Left cardiac atrium (tissue), 4 donors: ENCODE data around the gene ADH7. TPM values are rescaled to one million over a fixed set of nuclear protein-coding genes. Genes with fewer than 3 reads are reported as not detected.
A peak's percentile ranks its signal among the peaks of the same experiment; 100 is the strongest.

Source experiments
- ATAC-seq, 2 donors: fragments of 200-7000 bp; cut with Tn5 transposase; one replicate each; pipeline ENCODE4 v1.9.1; 2020; ENCODE audit warnings: mild to moderate bottlenecking in 2 of 2, moderate library complexity in 2 of 2
- DNase-seq: peaks from one replicate; pipeline ENCODE4 v3.0.0-alpha.2; 2020
- intact Hi-C, 2 donors: fragments of 100-400 bp; cut with DNase I; formaldehyde crosslinking; loops; one replicate each; pipeline versions ENCODE4 v1.14.1 to v1.15.1; 2022 to 2023
- long read RNA-seq: library from polyadenylated mRNA; unstranded; transcript quantifications from one replicate; pipeline ENCODE4 v2.0.0, GENCODE V29; 2021
- total RNA-seq, 2 donors: library from RNA; stranded (reverse); fragmentation: NEBNext Ultra II Directional; extraction: Animal tissue kit (Norgen Biotek cat#: 25700); gene quantifications; one replicate each; pipeline ENCODE4 v1.2.1, GENCODE V29; 2021
- donor health status: DM: no; HTN: yes; CAD: no.
- donor health status: DM: no; HTN: yes; CAD: no; lungs with severe emphysema.
- donor health status: DM: yes; HTN: yes; CAD: no.
- donor health status: Dilated cardiomyopathy.

Gene ADH7
- not detected for total RNA-seq
- long read RNA-seq: 0 reads

DNA sequence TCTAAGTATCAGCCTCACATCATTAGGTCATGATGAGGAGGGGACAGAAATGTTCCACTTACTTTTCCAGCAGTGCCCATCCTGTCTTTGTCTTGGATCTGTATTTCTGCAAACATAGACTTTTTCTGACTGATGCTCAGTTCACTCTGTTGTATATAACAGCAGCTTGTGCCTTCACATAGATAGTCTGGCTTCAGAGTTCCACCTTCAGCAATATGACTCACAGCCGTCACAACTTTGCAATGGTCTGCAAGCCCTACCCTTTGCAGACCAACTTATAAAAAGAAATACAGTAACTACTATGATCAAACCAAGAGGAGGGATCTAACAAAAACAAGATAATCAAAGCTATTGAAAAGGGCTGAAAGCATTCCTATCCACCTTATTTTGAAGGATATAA, at the start of gene ADH7:
ADH7 (minus strand) TSS at position 189 of the 400 bp plus-strand sequence; CDS start at position 80, 109 bp downstream.
- ATAC-seq (no peak), DNase-seq (no peak)
- intact Hi-C loops: no loop called here

DNA sequence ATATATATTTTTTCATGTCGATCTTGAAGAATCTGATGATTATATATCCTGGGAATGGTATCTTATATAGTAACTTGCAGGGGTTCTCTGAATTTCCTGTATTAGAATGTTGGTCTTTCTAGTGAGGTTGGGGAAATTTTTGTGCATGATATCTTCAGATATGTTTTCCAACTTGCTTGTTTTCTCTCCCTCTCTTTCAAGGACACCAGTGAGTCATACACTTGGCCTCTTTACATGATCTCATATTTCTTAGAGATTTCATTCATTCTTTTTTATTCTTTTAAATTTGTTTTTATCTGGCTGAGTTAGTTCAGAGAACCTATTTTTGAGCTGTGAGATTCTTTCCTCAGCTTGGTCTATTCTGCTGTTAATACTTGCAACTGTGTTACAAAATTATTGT, 48.5 kb upstream of the ADH7 start:
- intact Hi-C loops: no loop called here
- no peak for DNase-seq
- ATAC-seq: no peak

GRCh38 chr4:99473131-99473530, 38.0 kb upstream of the ADH7 start:
- ATAC-seq: no peak

DNA sequence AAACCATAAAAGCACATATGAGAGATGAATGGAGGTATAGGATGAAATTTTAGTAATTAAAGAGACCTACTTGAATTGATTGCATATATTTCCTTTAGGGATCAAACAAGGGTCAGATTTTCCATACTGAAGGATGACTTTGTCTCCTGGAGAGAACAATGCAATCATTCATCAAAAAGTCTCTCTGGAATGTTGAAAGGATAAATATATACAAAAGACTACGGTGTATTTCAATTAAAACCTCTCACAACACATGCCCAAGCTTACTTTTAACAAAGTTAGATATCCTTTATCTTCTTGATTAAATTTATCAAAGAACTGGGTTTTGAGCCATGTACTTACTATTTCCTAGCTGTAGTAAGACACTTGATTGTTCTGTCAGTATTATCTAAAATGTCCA, 36.8 kb upstream of the ADH7 start:
- DNase-seq (no peak), ATAC-seq (no peak)
- intact Hi-C loops: no loop called here

More at GRCh38 chr4:99473131-99473530, 38.0 kb upstream of the ADH7 start:
- intact Hi-C loops: no loop called here
- DNase-seq: no peak

GRCh38 chr4:99471349-99471748, 36.2 kb upstream of the ADH7 start:
- intact Hi-C loops: no loop called here
- DNase-seq: no peak

DNA sequence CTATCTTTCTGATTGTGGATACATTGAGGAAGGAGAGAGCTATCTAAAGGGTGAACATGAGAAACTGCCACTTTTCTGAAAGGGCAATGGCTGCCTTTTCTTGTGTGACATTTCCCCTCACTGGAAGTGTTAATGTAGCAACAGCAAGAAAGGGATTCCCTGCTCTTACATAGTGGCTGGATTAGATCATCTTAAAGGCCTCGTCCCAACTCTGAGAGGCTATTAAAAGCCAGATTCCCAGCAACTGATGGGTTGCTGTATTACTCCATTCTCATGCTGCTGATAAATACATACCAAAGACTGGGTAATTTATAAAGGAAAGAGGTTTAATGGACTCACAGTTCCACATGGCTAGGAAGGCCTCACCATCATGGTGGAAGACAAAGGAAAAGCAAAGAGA, 33.7 kb upstream of the ADH7 start:
- intact Hi-C loops: no loop called here
- DNase-seq (no peak), ATAC-seq (no peak)

More at GRCh38 chr4:99471349-99471748, 36.2 kb upstream of the ADH7 start:
- no peak for ATAC-seq

- no peak for DNase-seq
- intact Hi-C loops: no loop called here
- ATAC-seq: no peak
These were observed 32.7 kb upstream of the ADH7 start for GRCh38 chr4:99467887-99468286.

GRCh38 chr4:99463566-99463965, 28.4 kb upstream of the ADH7 start:
- intact Hi-C loops: no loop called here
- DNase-seq (no peak), ATAC-seq (no peak)

GRCh38 chr4:99462875-99463464, 27.8 kb upstream of the ADH7 start:
- peak; percentile 76 to 83 for ATAC-seq
- peak; percentile 29 for DNase-seq
- intact Hi-C loops: no loop called here

- no peak for ATAC-seq
- intact Hi-C loops: no loop called here
These were observed 26.7 kb upstream of the ADH7 start for GRCh38 chr4:99461623-99462401.

GRCh38 chr4:99459546-99460042, 24.5 kb upstream of the ADH7 start:
- no peak for ATAC-seq

More at GRCh38 chr4:99461623-99462401, 26.7 kb upstream of the ADH7 start:
- no peak for DNase-seq

DNA sequence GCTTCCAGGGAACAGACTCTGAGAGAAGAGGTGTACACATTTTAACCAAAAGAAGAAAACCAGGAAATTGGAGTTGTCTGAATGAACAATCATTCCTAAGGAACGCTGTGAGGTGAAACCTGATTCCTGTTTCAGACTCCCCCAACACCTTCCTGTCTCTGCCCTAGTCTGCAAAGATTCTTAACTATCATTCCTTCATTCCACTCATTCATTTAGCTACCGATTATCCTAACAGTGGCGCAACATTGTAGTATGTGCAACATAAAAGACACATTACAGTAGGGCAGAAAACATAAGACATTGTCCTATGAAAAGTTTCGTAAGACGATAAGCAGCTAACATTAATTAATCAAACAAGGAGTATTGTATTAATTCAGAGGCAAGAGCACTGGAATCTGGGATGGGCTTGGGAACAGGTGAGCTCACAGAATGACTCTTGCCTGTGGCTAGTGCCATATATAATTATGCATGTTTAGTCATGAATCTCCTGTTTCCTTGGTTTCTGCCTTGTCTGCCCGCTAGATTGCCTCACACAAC, 23.8 kb upstream of the ADH7 start:
- intact Hi-C loops: no loop called here
- DNase-seq (no peak), ATAC-seq (no peak)

More at GRCh38 chr4:99459546-99460042, 24.5 kb upstream of the ADH7 start:
- no peak for DNase-seq
- intact Hi-C loops: no loop called here

- ATAC-seq: no peak
- DNase-seq: no peak
- intact Hi-C loops: no loop called here
These were observed 22.5 kb upstream of the ADH7 start for GRCh38 chr4:99457676-99458075.

DNA sequence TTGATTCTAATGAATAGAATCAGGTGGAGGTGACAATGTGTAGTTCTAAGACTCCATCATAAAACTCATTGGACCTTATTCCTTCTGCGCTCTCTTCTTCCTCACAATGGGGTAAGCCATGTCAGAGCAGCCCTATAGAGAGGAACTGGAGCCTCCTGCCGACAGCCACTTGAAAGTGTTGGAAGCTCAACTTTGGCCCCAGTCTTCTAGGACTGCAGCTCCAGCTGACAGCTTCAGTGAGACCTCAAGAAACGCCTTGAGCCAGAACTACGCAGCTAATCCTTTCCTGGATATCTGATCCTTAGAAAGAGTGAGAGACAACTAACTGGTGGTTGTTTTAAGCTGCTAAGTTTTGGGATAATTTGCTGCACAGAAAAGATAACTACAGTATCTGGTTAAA, 22.1 kb upstream of the ADH7 start:
- ATAC-seq: no peak
- no peak for DNase-seq
- intact Hi-C loops: no loop called here

DNA sequence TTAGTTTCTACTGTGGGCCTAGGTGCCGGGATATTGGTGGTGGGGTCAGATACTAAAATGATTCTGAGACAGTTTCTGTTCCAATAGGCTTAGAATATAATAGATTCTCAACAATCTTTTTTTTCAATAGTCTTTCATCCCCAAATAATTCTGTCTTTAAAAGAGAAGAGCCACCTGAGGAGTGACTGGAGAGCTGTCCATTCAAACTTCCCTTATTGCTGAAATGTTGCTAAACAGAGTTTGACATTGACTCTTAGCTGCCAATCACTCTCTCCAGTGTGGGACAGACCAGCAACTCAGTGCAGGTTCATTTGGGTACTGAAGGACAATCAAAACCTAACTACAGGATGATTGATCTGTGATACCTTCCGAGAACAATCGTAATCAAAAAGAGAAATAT, 12.4 kb upstream of the ADH7 start:
- intact Hi-C loops: no loop called here
- DNase-seq (no peak), ATAC-seq (no peak)

DNA sequence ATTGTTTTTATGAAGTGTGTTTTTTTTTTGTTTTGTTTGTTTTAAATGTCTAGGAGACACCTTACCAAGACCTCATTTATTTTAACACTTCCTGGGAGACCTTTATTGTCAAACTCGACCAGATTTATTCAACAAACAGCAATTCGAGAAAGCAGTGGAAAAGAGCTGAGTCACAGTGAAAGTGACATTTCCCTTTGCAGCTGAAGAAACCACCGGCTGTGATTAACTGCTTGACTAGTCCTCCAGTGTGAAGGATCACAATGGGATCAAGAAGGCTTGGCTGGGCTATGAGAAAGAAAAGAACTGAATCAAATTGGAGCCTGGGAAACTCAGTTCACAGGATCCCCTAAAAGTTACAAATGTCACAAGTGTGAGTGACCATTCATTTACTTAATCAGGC, 11.9 kb upstream of the ADH7 start:
- ATAC-seq: no peak
- intact Hi-C loops: no loop called here
- no peak for DNase-seq

- ATAC-seq (no peak), DNase-seq (no peak)
- intact Hi-C loops: no loop called here
These were observed 3.3 kb upstream of the ADH7 start for GRCh38 chr4:99438405-99438780.

DNA sequence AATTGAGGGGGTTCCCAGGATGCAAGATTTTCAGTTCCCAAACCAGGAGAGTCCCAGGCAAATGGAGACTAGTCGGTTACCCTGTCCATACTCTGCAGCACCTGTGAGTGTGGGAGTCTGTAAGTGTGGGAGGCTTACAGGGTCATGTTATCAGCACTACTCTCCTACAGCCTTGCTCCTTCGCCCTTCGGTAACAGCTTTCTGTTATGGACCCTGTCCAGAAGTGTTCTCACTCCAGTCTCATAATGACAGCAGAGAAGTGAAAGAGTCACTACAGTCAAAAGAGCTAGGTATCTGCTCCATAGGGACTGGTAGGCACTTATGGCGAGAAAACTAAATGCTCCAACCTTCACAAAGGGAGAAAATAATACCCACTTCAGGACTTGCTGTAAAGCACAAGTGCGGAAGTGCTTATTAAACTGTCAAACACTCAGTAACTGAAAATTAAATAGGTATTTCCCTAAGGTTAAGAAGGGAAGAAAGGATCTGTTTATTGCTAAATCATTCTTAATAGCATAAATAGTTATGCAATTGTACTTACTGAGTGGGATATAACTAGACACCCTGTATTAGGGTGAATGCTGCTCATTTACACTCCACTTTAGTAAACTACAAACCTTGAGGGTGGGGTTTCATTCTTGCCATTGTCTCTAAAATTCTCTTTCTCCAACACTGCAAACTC, 2.7 kb upstream of the ADH7 start:
- DNase-seq: no peak
- intact Hi-C loops: no loop called here
- no peak for ATAC-seq

- no peak for ATAC-seq
- intact Hi-C loops: no loop called here
- no peak for DNase-seq
These were observed 2.0 kb upstream of the ADH7 start for GRCh38 chr4:99436976-99437722.
